RWPE2 (cell line): ENCODE results near the gene TM6SF1.
"Not testable (repeated sequence)": the region's sequence is repeated elsewhere in the genome, so short reads cannot be mapped to it uniquely, and the experiment has no call there.

Experiments used
- ATAC-seq: fragments of 200-7000 bp; cut with Tn5 transposase; 3 replicates; pipeline ENCODE4 v1.9.1; 2021; ENCODE audit warnings: low read depth
- DNase-seq: peaks from one replicate; pipeline ENCODE4 v3.0.0-alpha.2; 2020; ENCODE audit warnings: low spot score
- H3K27ac ChIP-seq: fragments of 450-650 bp; 2 replicates; pipeline ENCODE4 v1.5.1; 2017; ENCODE audit warnings: mild to moderate bottlenecking; ENCODE audit not compliant: poor library complexity, severe bottlenecking
- H3K27me3 ChIP-seq: fragments of 250-450 bp; sonication (Bioruptor Pico); 2 replicates; pipeline ENCODE4 v1.5.1; 2021; ENCODE audit warnings: mild to moderate bottlenecking, moderate library complexity; ENCODE audit not compliant: insufficient read depth, poor library complexity, severe bottlenecking
- H3K36me3 ChIP-seq: fragments of 250-450 bp; sonication (Bioruptor Pico); 2 replicates; pipeline ENCODE4 v1.5.1; 2020; ENCODE audit warnings: low read depth, mild to moderate bottlenecking, moderate library complexity
- H3K4me1 ChIP-seq: fragments of 250-450 bp; sonication (Bioruptor Pico); 2 replicates; pipeline ENCODE4 v1.5.1; 2021; ENCODE audit warnings: mild to moderate bottlenecking, moderate library complexity; ENCODE audit not compliant: insufficient read depth, poor library complexity, severe bottlenecking
- H3K4me3 ChIP-seq: fragments of 250-450 bp; sonication (Bioruptor Pico); 2 replicates; pipeline ENCODE4 v1.5.1; 2021; ENCODE audit warnings: mild to moderate bottlenecking, moderate library complexity; ENCODE audit not compliant: severe bottlenecking
- H3K9me3 ChIP-seq: fragments of 250-450 bp; sonication (Bioruptor Pico); 2 replicates; pipeline ENCODE4 v1.5.1; 2021; ENCODE audit warnings: mild to moderate bottlenecking, moderate library complexity; ENCODE audit not compliant: severe bottlenecking
- TF ChIP-seq, protein P1 (sequence below): fragments of 450-650 bp; IDR thresholded peaks from one replicate; pipeline ENCODE4 v1.5.1; 2017; ENCODE audit warnings: mild to moderate bottlenecking, moderate library complexity; ENCODE audit not compliant: poor library complexity, severe bottlenecking

Gene TM6SF1

DNA sequence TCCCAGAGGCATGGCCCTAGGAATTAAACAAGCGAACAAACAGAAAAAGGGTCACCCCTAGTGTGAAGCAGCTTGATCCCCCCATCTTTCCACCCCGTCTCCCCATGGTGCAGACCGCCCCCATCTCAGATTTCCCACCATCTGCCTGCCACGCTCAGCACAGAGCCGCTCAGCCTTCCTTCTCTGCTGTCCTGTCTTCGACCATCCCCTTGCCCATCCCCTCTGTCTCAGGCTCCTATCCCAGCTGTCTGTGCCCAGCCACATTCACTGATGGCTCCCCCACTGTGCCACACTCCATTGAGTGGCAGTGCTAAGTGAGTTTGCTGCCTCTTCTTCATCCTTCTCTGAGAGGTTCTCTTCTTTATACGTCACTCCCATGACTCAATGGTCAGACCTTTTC is 28.7 kb upstream of the TM6SF1 start:
- Histone ChIP-seq H3K4me3 (no peak overlapping the region), H3K9me3 (no peaks in the 10 kb centered on the region), H3K27ac (no peak overlapping the region), H3K36me3 (no peaks in the 10 kb centered on the region), H3K4me1 (no peaks in the 10 kb centered on the region), H3K27me3 (no peaks in the 10 kb centered on the region)
- no peak for DNase-seq
- no peak for ATAC-seq
- TF ChIP-seq, protein P1, sequence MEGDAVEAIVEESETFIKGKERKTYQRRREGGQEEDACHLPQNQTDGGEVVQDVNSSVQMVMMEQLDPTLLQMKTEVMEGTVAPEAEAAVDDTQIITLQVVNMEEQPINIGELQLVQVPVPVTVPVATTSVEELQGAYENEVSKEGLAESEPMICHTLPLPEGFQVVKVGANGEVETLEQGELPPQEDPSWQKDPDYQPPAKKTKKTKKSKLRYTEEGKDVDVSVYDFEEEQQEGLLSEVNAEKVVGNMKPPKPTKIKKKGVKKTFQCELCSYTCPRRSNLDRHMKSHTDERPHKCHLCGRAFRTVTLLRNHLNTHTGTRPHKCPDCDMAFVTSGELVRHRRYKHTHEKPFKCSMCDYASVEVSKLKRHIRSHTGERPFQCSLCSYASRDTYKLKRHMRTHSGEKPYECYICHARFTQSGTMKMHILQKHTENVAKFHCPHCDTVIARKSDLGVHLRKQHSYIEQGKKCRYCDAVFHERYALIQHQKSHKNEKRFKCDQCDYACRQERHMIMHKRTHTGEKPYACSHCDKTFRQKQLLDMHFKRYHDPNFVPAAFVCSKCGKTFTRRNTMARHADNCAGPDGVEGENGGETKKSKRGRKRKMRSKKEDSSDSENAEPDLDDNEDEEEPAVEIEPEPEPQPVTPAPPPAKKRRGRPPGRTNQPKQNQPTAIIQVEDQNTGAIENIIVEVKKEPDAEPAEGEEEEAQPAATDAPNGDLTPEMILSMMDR: no peak

DNA sequence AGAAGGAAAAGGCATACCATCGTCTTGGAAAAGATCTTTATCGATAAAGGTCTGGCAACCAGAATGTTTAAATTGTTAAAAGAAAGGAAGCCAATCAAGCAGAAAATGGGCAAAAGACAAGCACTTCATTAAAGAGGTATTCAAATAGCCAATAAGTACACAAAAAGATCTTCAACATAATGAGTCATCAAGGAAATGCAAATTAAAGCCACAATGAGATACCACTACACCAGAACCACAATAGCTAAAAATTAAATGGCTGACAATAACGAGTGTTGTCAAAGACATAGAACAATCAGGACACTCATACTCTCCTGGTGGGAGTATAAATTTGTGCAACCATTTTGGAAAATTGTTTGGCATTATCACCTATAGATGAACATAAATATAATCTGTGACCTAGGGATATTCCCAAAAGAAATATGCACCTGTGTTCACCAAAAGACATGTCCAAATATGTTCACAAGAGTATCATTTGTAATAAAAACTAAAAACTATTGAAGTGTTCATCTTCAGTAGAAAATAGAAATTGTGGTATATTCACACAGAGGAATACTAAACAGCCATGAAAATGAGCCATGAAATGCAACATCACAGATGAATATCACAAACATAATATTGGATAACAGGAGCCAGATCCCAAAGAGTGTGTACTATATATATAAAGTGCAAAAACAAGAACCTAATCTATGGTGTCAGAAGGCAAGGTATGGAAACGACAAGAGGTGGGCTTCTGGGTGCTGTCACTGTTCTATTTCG is 26.0 kb upstream of the TM6SF1 start:
- no peak overlapping the region for H3K27ac ChIP-seq
- no peak for ATAC-seq
- TF ChIP-seq, protein P1: no peak
- H3K27me3 ChIP-seq: no peaks in the 10 kb centered on the region
- DNase-seq: no peak
- no peak overlapping the region for H3K4me3 ChIP-seq
- H3K9me3 ChIP-seq: no peaks in the 10 kb centered on the region
- H3K36me3 ChIP-seq: no peaks in the 10 kb centered on the region
- no peaks in the 10 kb centered on the region for H3K4me1 ChIP-seq

DNA sequence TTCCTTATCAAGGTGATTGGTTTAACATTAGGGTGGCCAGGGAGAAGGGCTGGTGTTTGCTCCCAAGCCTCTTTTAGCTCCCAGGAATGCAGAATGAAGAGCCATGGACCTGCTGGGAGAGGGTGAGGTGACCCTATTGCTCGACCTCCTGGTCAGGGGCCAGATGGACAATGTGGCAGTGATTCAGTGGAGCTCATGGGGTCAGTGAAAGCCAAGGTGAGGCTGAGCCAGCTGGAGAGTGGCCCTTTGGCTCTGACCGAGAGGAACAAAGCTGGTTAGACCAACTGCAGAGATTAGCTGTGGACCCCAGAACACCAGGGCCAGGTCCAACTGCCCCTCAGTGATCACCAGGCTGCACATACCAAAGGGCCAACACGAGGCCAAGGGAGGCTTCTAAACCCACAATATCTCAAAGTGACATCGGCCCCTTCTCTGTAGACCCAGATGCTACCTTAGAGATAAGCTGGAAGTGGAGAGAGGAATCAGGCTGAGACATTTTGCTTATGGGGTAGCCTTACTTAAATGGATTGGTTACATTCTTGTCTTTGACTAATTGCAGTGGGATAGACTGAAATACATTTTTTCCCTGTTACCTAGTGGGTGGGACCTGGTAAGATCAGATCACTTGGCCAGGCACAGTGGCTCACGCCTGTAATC is 24.6 kb upstream of the TM6SF1 start:
- no peaks in the 10 kb centered on the region for H3K9me3 ChIP-seq
- no peak for ATAC-seq
- no peak overlapping the region for H3K4me3 ChIP-seq
- H3K36me3 ChIP-seq: no peaks in the 10 kb centered on the region
- DNase-seq: no peak
- H3K4me1 ChIP-seq: no peaks in the 10 kb centered on the region
- TF ChIP-seq, protein P1: no peak
- no peak overlapping the region for H3K27ac ChIP-seq
- no peaks in the 10 kb centered on the region for H3K27me3 ChIP-seq

DNA sequence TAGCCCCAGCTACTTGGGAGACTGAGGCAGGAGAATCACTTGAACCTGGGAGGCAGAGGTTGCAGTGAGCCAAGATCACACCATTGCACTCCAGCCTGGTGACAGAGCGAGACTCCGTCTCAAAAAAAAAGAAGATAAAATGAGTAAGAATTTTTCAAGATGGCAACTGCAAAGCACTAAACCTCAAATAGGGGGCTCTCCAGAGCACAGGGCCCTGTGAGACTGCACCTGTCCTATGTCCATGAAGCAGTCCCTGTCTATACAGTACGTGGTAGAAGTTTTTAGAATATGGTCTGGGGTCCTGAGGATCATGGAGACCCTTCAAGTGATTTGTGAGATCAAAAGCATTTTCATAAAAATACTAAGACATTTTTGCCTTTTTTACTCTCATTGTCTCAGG is 22.0 kb upstream of the TM6SF1 start:
- H3K9me3 ChIP-seq, H3K27me3 ChIP-seq, ATAC-seq, H3K4me3 ChIP-seq, H3K27ac ChIP-seq, H3K36me3 ChIP-seq, H3K4me1 ChIP-seq, DNase-seq: not testable (repeated sequence)

DNA sequence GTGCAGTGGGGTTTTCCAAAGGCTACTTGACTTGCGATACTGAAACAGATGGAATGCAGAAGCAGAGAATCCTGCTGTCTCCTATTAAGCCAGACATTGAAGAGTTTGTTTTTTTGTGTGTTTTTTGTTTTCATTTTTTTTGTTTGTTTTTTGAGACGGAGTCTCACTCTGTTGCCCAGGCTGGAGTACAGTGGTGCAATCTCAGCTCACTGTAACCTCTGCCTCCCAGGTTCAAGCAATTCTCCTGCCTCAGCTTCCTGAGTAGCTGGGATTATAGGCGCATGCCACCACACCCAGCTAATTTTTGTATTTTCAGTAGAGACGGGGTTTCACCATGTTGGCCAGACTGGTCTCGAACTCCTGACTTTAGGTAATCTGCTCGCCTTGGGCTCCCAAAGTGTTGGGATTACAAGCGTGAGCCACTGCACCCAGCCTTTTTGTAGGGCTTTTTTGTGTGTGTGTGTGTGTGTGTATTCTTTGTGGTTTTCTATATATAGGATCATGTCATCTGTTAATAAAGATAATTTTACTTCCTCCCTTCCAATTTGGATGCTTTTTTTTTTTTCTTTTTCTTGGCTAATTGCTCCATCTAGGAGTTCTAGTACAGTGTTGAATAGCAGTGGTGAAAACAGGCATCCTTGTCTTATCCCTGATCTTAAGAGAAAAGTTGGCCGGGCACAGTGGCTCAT is 21.4 kb upstream of the TM6SF1 start:
- H3K27me3 ChIP-seq, ATAC-seq, H3K9me3 ChIP-seq, H3K27ac ChIP-seq, H3K4me3 ChIP-seq, DNase-seq, H3K4me1 ChIP-seq, H3K36me3 ChIP-seq: not testable (repeated sequence)
